Endothelial cell (in vitro differentiated cells): Measurements from ENCODE around the gene C16orf90. TPM values are rescaled to one million over a fixed set of nuclear protein-coding genes. Genes with fewer than 3 reads are reported as not detected.

Experiments used
- DNase-seq: peaks from one replicate; pipeline ENCODE4 v3.0.0; 2021; ENCODE audit warnings: low spot score
- H3K27ac Mint-ChIP-seq: one replicate; pipeline ENCODE4 v1.8.0; 2021; ENCODE audit warnings: mixed read lengths, inconsistent platforms; ENCODE audit not compliant: unreplicated experiment
- H3K27me3 Mint-ChIP-seq: one replicate; pipeline ENCODE4 v1.8.0; 2021; ENCODE audit warnings: mild to moderate bottlenecking, moderate library complexity, mixed read lengths, inconsistent platforms; ENCODE audit not compliant: unreplicated experiment
- H3K36me3 Mint-ChIP-seq: one replicate; pipeline ENCODE4 v1.8.0; 2021; ENCODE audit warnings: mild to moderate bottlenecking, low read depth, mixed read lengths, inconsistent platforms; ENCODE audit not compliant: unreplicated experiment
- H3K4me1 Mint-ChIP-seq: one replicate; pipeline ENCODE4 v1.8.0; 2021; ENCODE audit warnings: mild to moderate bottlenecking, mixed read lengths, inconsistent platforms; ENCODE audit not compliant: unreplicated experiment
- H3K4me3 Mint-ChIP-seq: one replicate; pipeline ENCODE4 v1.8.0; 2021; ENCODE audit warnings: mild to moderate bottlenecking, mixed read lengths, inconsistent platforms; ENCODE audit not compliant: unreplicated experiment
- H3K9me3 Mint-ChIP-seq: one replicate; pipeline ENCODE4 v1.8.0; 2021; ENCODE audit warnings: mixed read lengths, inconsistent platforms; ENCODE audit not compliant: unreplicated experiment
- microRNA-seq: library from miRNA; unstranded; fragments of <30 nt; microRNA quantifications from one replicate; pipeline ENCODE4, GENCODE V29; 2020; ENCODE audit not compliant: unreplicated experiment
- total RNA-seq: library from RNA; stranded (reverse); fragmentation: NEBNext Ultra II Directional; extraction: Animal tissue kit (Norgen Biotek cat#: 25700); gene quantifications from one replicate; pipeline ENCODE4 v1.2.1, GENCODE V29; 2021; ENCODE audit not compliant: unreplicated experiment
- TF ChIP-seq, protein P1 (sequence below): fragments of 200-600 bp; sonication (generic); IDR thresholded peaks from one replicate; pipeline ENCODE4 v1.5.0; 2021; ENCODE audit warnings: antibody characterized with exemption; ENCODE audit not compliant: unreplicated experiment

C16orf90 gene
- total RNA-seq, 1 donor from 2014 or later, result not detected

DNA sequence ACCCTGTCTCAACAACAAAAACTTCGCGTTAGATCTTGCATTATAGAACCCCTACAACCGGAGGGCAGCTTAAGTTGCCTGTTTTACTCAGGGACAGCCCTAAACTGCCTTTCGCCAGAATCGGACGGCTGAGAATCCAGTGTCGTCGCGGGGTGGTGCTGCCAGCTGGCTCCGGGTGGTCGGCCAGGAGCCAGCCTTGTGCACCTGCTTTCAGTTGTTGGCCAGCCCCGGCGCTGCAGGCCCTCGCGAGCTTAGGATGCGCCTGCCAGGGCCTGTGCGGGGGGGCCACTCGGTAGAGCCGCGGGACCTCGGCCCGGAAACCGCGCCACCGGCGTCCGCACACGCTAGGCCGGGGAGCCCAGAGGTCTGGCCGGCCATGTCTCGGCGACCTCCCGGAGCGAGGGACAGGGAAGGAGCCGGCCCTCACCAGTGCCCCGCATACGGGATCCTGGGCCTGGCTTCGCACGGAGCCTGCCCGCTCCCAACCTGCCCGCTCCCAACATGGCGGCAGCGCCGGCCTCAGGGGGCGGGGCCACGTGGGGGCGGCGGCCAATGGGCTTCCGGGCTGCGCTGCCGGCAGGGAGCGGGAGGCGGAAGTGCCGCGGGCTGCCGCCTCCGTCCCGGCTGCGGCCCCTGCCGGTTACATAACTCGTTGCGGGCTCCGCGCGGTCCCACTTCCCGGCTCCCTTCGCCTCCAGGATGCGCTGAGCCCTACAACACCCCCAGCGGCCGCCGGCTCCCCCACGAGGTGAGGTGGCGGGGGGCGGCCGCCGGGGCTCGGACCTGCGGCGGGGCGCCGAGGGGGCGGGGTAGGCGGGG is 37.6 kb downstream of the C16orf90 start:
- Mint-ChIP-seq H3K4me1 (peaks cover 47% of the 10 kb centered on the region), H3K27ac (peak overlapping the region; percentile 92), H3K36me3 (peaks cover 12% of the 10 kb centered on the region), H3K27me3 (peaks cover 22% of the 10 kb centered on the region), H3K4me3 (peak overlapping the region; percentile 81), H3K9me3 (peaks cover 4% of the 10 kb centered on the region)
- peak; percentile 96 for DNase-seq
- TF ChIP-seq, protein P1, sequence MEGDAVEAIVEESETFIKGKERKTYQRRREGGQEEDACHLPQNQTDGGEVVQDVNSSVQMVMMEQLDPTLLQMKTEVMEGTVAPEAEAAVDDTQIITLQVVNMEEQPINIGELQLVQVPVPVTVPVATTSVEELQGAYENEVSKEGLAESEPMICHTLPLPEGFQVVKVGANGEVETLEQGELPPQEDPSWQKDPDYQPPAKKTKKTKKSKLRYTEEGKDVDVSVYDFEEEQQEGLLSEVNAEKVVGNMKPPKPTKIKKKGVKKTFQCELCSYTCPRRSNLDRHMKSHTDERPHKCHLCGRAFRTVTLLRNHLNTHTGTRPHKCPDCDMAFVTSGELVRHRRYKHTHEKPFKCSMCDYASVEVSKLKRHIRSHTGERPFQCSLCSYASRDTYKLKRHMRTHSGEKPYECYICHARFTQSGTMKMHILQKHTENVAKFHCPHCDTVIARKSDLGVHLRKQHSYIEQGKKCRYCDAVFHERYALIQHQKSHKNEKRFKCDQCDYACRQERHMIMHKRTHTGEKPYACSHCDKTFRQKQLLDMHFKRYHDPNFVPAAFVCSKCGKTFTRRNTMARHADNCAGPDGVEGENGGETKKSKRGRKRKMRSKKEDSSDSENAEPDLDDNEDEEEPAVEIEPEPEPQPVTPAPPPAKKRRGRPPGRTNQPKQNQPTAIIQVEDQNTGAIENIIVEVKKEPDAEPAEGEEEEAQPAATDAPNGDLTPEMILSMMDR, result peak; percentile 55

DNA sequence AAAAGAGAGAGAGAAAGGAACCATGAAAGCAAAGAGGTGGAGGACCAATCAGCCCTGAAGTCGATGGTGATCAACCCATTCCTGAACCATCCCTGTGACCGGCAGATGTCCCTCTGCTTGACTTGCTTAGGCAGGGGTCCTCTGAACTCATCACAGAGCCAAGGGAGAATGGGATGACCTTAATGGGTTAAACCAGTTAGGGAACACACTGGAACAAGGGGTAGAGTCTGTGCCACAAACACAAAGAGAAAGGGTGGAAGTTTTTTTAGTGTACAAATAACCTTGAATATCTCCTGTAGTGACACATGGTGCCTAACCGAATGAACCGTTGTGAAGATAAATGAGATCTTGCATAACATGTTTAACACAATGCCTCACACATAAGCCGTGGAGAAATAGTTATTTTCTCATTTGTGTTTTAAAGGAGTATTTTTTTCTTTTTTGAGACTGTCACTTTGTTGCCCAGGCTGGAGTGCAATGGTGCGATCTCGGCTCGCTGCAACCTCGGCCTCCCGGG is 40.6 kb downstream of the C16orf90 start:
- peak overlapping the region; percentile 49 for H3K27ac Mint-ChIP-seq
- H3K36me3 Mint-ChIP-seq, result peaks cover 14% of the 10 kb centered on the region
- peaks cover 16% of the 10 kb centered on the region for H3K27me3 Mint-ChIP-seq
- H3K4me3 Mint-ChIP-seq, result no peak overlapping the region
- peaks cover 4% of the 10 kb centered on the region for H3K9me3 Mint-ChIP-seq
- TF ChIP-seq, protein P1, result no peak
- peaks cover 35% of the 10 kb centered on the region for H3K4me1 Mint-ChIP-seq
- DNase-seq, result no peak

DNA sequence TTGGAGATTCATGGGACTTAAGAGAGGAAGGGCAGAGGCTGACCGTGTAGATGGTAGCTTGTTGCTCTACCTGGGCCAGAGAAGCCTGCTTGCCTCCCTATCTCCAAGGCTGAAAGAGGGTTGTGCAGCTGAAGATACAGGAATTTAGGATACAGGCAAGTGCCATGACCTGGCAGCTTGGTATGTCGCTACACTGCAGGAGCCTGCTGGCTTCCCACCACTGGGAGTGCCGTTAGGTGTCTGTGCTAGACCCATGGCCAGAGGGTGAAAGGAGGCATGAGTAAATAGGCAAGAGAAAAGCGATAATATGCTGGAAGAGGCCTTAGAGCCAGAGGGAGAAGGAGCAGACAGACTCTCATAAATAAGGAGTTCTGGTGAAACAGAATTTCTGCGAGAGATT is 41.2 kb downstream of the C16orf90 start:
- Mint-ChIP-seq H3K9me3 (peaks cover under 1% of the 10 kb centered on the region), H3K36me3 (peaks cover 13% of the 10 kb centered on the region), H3K27ac (no peak overlapping the region), H3K27me3 (peaks cover 16% of the 10 kb centered on the region), H3K4me3 (no peak overlapping the region), H3K4me1 (peaks cover 29% of the 10 kb centered on the region)
- DNase-seq, result no peak
- TF ChIP-seq, protein P1, result no peak

DNA sequence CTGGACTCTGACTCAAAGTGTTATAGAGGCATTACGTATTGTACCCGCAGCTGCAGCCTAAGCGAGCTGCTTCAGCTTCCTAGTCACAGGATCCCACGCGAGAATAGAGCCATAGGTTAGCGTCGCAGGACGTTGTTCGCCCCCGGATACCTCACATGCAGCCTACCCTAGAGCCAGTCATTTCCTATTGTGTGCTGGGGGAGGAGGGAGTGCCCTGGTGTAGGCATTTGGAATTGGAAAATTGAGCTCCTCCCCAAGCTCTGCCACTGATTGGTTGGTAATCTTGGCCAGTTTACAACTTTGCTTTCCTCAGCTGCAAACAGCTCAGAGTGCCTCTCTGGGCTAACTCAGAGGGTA is 51.3 kb downstream of the C16orf90 start:
- TF ChIP-seq, protein P1, result no peak
- Mint-ChIP-seq H3K27ac (peak overlapping the region; percentile 98), H3K4me3 (peak overlapping the region; percentile 98), H3K36me3 (peaks cover 32% of the 10 kb centered on the region), H3K9me3 (no peaks in the 10 kb centered on the region), H3K27me3 (peaks cover 17% of the 10 kb centered on the region), H3K4me1 (peaks cover 9% of the 10 kb centered on the region)
- peak; percentile 48 for DNase-seq

Small RNA genes lying within 50 kb of the gene (microRNA-seq; reads per million reads assigned to microRNA genes)
- not detected for gene MIR6126

Other genes with a start within 250 kb of the C16orf90 start
- not detected for gene MEFV, start 238.9 kb downstream of the C16orf90 start, total RNA-seq
- 43.7 TPM for gene ZNF263, start 212.0 kb downstream of the C16orf90 start, total RNA-seq
- gene TIGD7, start 190.1 kb downstream of the C16orf90 start, total RNA-seq, result 2.6 TPM
- 27.0 TPM for gene ZNF75A, start 190.0 kb downstream of the C16orf90 start, total RNA-seq
- gene OR2C1, start 139.6 kb downstream of the C16orf90 start, total RNA-seq, result not detected
- gene ZSCAN32, start 94.5 kb downstream of the C16orf90 start, total RNA-seq, result 16.6 TPM
- gene ZNF174, start 94.3 kb downstream of the C16orf90 start, total RNA-seq, result 10.3 TPM
- 5.7 TPM for gene ZNF597, start 52.0 kb downstream of the C16orf90 start, total RNA-seq
- 75.5 TPM for gene NAA60, start 51.8 kb downstream of the C16orf90 start, total RNA-seq
- 15.8 TPM for gene CLUAP1, start 5.5 kb upstream of the C16orf90 start, total RNA-seq
- 3.2 TPM for gene NLRC3, start 81.9 kb upstream of the C16orf90 start, total RNA-seq
- gene SLX4, start 116.1 kb upstream of the C16orf90 start, total RNA-seq, result 11.8 TPM
- gene DNASE1, start 159.2 kb upstream of the C16orf90 start, total RNA-seq, result 33.9 TPM
- 104 TPM for gene TRAP1, start 222.0 kb upstream of the C16orf90 start, total RNA-seq